ENCODE results near the gene SUSD6.

The SUSD6 gene

DNA sequence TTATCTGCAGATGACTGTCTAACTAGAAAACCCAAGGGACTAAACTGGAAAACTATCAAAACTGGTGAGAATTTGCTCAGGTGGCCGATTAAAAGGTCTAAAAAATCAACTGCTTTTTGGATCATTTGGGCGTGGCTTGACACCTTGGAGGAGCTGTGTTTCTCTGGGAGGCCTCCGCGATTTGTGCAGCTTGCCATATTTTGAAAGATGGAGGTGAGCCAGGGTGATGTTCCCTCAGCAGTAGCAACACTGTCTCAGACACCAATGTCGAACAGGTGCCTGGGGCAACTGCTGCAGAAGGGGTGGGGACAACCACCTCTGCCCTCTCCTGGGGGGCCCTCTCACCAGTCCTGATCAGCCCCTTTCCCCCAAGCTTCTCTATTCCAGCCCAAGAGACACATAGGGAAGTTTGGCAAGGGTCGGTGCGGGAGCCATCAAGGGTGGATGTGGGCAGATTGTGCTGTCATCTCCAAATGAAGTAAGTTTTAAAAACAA, 40.5 kb upstream of the SUSD6 start:
- TF ChIP-seq CTCF (IDR thresholded peaks at IDR 0.05; ENCODE audit: low read depth, low read length) (no peak), EZH2phosphoT487 (IDR thresholded peaks at IDR 0.05; ENCODE audit: low read depth) (no peak)
- no peaks in the 10 kb centered on the region for H3K9me3 ChIP-seq (ENCODE audit: insufficient read depth, low read length)
- H3K4me1 ChIP-seq (ENCODE audit: low read length), result no peaks in the 10 kb centered on the region
- H3K27me3 ChIP-seq (ENCODE audit: low read depth, low read length), result peaks cover 35% of the 10 kb centered on the region
- no peak overlapping the region for H3K27ac ChIP-seq (ENCODE audit: low read length)
- no peak overlapping the region for H3K4me3 ChIP-seq (ENCODE audit: low read length)
- no peak overlapping the region for H3K9ac ChIP-seq (ENCODE audit: low read length)
- no peaks in the 10 kb centered on the region for H4K20me1 ChIP-seq (ENCODE audit: insufficient read depth, low read length)
- no peaks in the 10 kb centered on the region for H3K79me2 ChIP-seq (ENCODE audit: low read length)
- H3K36me3 ChIP-seq (replicated peaks; ENCODE audit: low read depth, low read length), result no peaks in the 10 kb centered on the region
- no peak overlapping the region for H2AFZ ChIP-seq (ENCODE audit: low read depth, low read length)
- H3K4me2 ChIP-seq (ENCODE audit: low read length), result no peak overlapping the region

- Histone ChIP-seq H3K4me3 (ENCODE audit: low read length) (no peak overlapping the region), H3K9ac (ENCODE audit: low read length) (no peak overlapping the region), H3K79me2 (ENCODE audit: low read length) (no peaks in the 10 kb centered on the region), H3K4me2 (ENCODE audit: low read length) (no peak overlapping the region), H3K4me1 (ENCODE audit: low read length) (no peaks in the 10 kb centered on the region), H4K20me1 (ENCODE audit: insufficient read depth, low read length) (no peaks in the 10 kb centered on the region), H3K9me3 (ENCODE audit: insufficient read depth, low read length) (no peaks in the 10 kb centered on the region), H3K27ac (ENCODE audit: low read length) (no peak overlapping the region), H2AFZ (ENCODE audit: low read depth, low read length) (no peak overlapping the region), H3K36me3 (replicated peaks; ENCODE audit: low read depth, low read length) (no peaks in the 10 kb centered on the region), H3K27me3 (ENCODE audit: low read depth, low read length) (peaks cover 35% of the 10 kb centered on the region)
- no peak for TF ChIP-seq CTCF (IDR thresholded peaks at IDR 0.05; ENCODE audit: low read depth, low read length)
- TF ChIP-seq EZH2phosphoT487 (IDR thresholded peaks at IDR 0.05; ENCODE audit: low read depth), result no peak
These were observed 39.9 kb upstream of the SUSD6 start for GRCh38 chr14:69571449-69572029.

DNA sequence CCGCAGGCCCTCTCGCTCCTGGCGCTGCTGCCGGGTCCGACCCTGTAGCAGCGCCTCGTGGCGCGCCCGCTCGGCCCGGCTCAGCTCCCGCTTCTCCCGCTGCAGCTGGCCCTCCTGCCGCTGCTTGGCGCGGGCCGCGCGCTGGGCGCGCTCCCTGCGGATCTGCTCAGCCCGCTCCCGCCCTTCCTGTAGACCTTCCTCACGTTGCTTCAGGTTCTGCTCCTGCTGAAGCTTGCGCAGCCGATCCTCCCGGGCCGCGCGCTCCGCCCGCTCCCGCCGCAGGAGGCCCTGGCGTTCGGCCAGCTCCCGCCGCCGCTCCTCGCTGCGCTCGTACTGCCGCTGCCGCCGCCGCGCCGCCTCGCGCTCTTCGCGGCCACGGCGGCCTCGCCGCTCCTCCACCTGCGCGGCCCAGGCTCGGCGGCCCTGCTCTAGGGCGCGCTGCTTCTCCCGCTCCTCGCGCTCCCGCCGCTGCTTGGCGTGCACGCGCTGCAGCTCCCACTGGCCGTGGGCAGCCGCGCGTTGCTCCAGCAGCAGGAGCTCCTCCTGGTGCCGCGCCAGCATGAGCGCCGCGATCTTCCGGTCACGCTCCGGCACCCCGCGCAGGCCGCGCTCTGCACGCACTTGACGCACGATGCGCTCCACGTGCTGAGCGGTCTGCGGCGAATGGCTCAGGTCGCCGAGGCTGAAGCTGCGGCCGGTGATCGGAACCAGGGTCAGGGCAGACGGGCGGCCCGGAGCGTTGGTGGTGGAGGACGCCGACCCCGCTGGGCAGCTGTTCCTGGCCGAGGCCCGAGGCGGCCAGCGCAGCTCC, 39.2 kb upstream of the SUSD6 start:
- Histone ChIP-seq H3K27me3 (ENCODE audit: low read depth, low read length) (peaks cover 33% of the 10 kb centered on the region), H3K4me3 (ENCODE audit: low read length) (no peak overlapping the region), H3K4me2 (ENCODE audit: low read length) (no peak overlapping the region), H2AFZ (ENCODE audit: low read depth, low read length) (no peak overlapping the region), H4K20me1 (ENCODE audit: insufficient read depth, low read length) (no peaks in the 10 kb centered on the region), H3K36me3 (replicated peaks; ENCODE audit: low read depth, low read length) (no peaks in the 10 kb centered on the region), H3K9me3 (ENCODE audit: insufficient read depth, low read length) (no peaks in the 10 kb centered on the region), H3K27ac (ENCODE audit: low read length) (no peak overlapping the region), H3K4me1 (ENCODE audit: low read length) (no peaks in the 10 kb centered on the region), H3K79me2 (ENCODE audit: low read length) (no peaks in the 10 kb centered on the region), H3K9ac (ENCODE audit: low read length) (no peak overlapping the region)
- no peak for TF ChIP-seq EZH2phosphoT487 (IDR thresholded peaks at IDR 0.05; ENCODE audit: low read depth)
- TF ChIP-seq CTCF (IDR thresholded peaks at IDR 0.05; ENCODE audit: low read depth, low read length), result no peak

DNA sequence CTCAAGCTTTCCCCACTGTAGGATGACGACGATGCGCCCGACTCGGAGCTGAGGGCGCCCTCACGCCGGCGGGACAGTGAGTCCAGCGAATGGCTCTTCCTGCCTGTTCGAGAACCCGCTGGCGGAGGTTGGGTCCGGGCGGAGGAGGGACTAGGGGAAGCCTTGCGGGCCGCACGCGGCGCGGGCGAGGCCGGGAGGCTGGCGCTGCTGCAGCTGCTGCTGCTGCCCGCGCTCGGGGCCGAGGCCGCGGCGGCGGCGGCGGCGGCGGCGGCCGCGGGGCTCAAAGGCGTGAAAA, 38.6 kb upstream of the SUSD6 start:
- Histone ChIP-seq H3K4me3 (ENCODE audit: low read length) (no peak overlapping the region), H3K27me3 (ENCODE audit: low read depth, low read length) (peaks cover 28% of the 10 kb centered on the region; the same call in 1 of the 2 replicates), H3K4me2 (ENCODE audit: low read length) (no peak overlapping the region), H3K9me3 (ENCODE audit: insufficient read depth, low read length) (no peaks in the 10 kb centered on the region), H3K79me2 (ENCODE audit: low read length) (no peaks in the 10 kb centered on the region), H4K20me1 (ENCODE audit: insufficient read depth, low read length) (no peaks in the 10 kb centered on the region), H3K4me1 (ENCODE audit: low read length) (no peaks in the 10 kb centered on the region), H3K27ac (ENCODE audit: low read length) (no peak overlapping the region), H3K9ac (ENCODE audit: low read length) (no peak overlapping the region), H3K36me3 (replicated peaks; ENCODE audit: low read depth, low read length) (no peaks in the 10 kb centered on the region), H2AFZ (ENCODE audit: low read depth, low read length) (no peak overlapping the region)
- TF ChIP-seq EZH2phosphoT487 (IDR thresholded peaks at IDR 0.05; ENCODE audit: low read depth), result no peak
- no peak for TF ChIP-seq CTCF (IDR thresholded peaks at IDR 0.05; ENCODE audit: low read depth, low read length)

Data from OCI-LY3 (cell line).